Measurements from ENCODE around the gene MRPL49.

DNA sequence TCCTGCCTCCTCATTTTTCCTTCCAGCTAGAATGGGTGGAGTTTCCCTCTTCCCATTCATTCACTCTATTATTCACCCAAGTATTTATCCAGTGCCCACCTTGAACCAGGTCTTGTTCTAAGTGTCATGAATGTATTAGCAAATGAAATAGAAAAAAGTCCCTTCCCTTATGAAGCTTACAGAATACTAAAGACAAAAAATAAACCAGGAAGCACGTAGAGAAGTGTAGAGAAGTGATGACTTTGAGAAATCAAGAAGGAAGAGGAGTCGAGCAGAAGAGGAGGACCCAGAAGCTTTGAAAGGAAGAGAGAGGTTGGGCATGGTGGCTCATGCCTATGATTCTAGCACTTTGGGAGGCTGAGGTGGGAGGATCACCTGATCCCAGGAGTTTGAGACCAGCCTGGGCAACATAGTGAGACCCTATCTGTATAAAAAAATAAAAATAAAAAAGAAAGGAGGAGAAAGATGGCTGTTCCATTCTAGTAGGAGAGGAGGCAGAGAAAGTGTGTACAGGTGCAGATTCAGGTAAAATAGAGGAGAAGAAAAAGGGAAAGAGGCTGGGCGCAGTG, 29.3 kb downstream of the MRPL49 start:
- TF ChIP-seq TAF1 (IDR thresholded peaks at IDR 0.05; ENCODE audit: borderline replicate concordance, low read depth, low read length): no peak
- no peak for TF ChIP-seq POLR2AphosphoS5 (IDR thresholded peaks at IDR 0.05; ENCODE audit: low read depth, low read length)

Measured in GM12892 (cell line).